GM23338 (cell line): Measurements from ENCODE around the gene NPAS2. TPM values are rescaled to one million over a fixed set of nuclear protein-coding genes. Genes with fewer than 3 reads are reported as not detected.

ENCODE experiments used
- ATAC-seq: fragments of 200-7000 bp; cut with Tn5 transposase; 3 replicates; pipeline ENCODE4 v1.9.1; 2020
- DNase-seq: peaks from one replicate; pipeline ENCODE4 v3.0.0-alpha.2; 2015; ENCODE audit warnings: low spot score
- H2AFZ ChIP-seq: fragments of 200-600 bp; sonication (generic); 2 replicates; pipeline ENCODE4 v1.8.0; 2016; ENCODE audit warnings: antibody characterized with exemption, mild to moderate bottlenecking, moderate library complexity
- H3F3A ChIP-seq: fragments of 200-600 bp; sonication (generic); replicated peaks from 2 replicates; pipeline ENCODE4 v1.8.0; 2017; ENCODE audit warnings: antibody characterized with exemption, mixed run types, low read depth
- H3K27ac ChIP-seq: fragments of 200-600 bp; sonication (generic); 2 replicates; pipeline ENCODE4 v1.6.1; 2016; ENCODE audit warnings: low read depth
- H3K27me3 ChIP-seq: fragments of 200-600 bp; sonication (generic); 2 replicates; pipeline ENCODE4 v1.8.0; 2016; ENCODE audit warnings: mild to moderate bottlenecking, mixed run types, moderate library complexity; ENCODE audit not compliant: insufficient read depth
- H3K36me3 ChIP-seq: fragments of 200-600 bp; sonication (generic); 2 replicates; pipeline ENCODE4 v1.8.0; 2016; ENCODE audit warnings: mild to moderate bottlenecking; ENCODE audit not compliant: insufficient read depth
- H3K4me1 ChIP-seq: fragments of 200-600 bp; sonication (generic); 2 replicates; pipeline ENCODE4 v1.8.0; 2016; ENCODE audit warnings: mild to moderate bottlenecking, moderate library complexity; ENCODE audit not compliant: insufficient read depth
- H3K4me2 ChIP-seq: fragments of 200-600 bp; sonication (generic); 2 replicates; pipeline ENCODE4 v1.7.1; 2017; ENCODE audit warnings: mixed run types
- H3K4me3 ChIP-seq: fragments of 200-600 bp; sonication (generic); 2 replicates; pipeline ENCODE4 v1.6.1; 2016; ENCODE audit warnings: mixed run types
- H3K79me2 ChIP-seq: fragments of 200-600 bp; sonication (generic); replicated peaks from 2 replicates; pipeline ENCODE4 v1.8.0; 2017; ENCODE audit warnings: mild to moderate bottlenecking; ENCODE audit not compliant: insufficient read depth
- H3K9me2 ChIP-seq: fragments of 200-600 bp; sonication (generic); 2 replicates; pipeline ENCODE4 v1.8.0; 2017; ENCODE audit not compliant: insufficient read depth
- H4K20me1 ChIP-seq: fragments of 200-600 bp; sonication (generic); replicated peaks from 2 replicates; pipeline ENCODE4 v1.8.0; 2017; ENCODE audit warnings: mild to moderate bottlenecking; ENCODE audit not compliant: insufficient read depth
- H3K27ac Mint-ChIP-seq: 2 replicates; pipeline ENCODE4 v1.8.0; 2020; ENCODE audit warnings: inconsistent platforms, mild to moderate bottlenecking, moderate library complexity, mixed read lengths
- H3K27me3 Mint-ChIP-seq: 3 replicates; pipeline ENCODE4 v1.8.0; 2022; ENCODE audit warnings: low read depth, mild to moderate bottlenecking, moderate library complexity, mixed read lengths, inconsistent platforms; ENCODE audit not compliant: insufficient read depth, poor library complexity
- H3K36me3 Mint-ChIP-seq: 3 replicates; pipeline ENCODE4 v1.8.0; 2021; ENCODE audit warnings: low read depth, mild to moderate bottlenecking, inconsistent platforms, moderate library complexity, mixed read lengths
- H3K4me1 Mint-ChIP-seq: 3 replicates; pipeline ENCODE4 v1.8.0; 2020; ENCODE audit warnings: mild to moderate bottlenecking, inconsistent platforms, mixed read lengths
- H3K4me3 Mint-ChIP-seq: 3 replicates; pipeline ENCODE4 v1.8.0; 2021; ENCODE audit warnings: moderate library complexity, mild to moderate bottlenecking, inconsistent platforms, mixed read lengths
- H3K9me3 Mint-ChIP-seq: 3 replicates; pipeline ENCODE4 v1.8.0; 2020; ENCODE audit warnings: moderate library complexity, mild to moderate bottlenecking, inconsistent platforms, mixed read lengths
- CREB1 ChIP-seq: fragments of 250-450 bp; sonication (Bioruptor Pico); IDR thresholded peaks from 2 replicates; pipeline ENCODE4 v1.5.0; 2020; ENCODE audit warnings: low read depth, mild to moderate bottlenecking, moderate library complexity
- EZH2 ChIP-seq: fragments of 200-600 bp; sonication (generic); IDR thresholded peaks from one replicate; pipeline ENCODE4 v1.8.0; 2017; ENCODE audit warnings: antibody characterized with exemption, mild to moderate bottlenecking, low read depth; ENCODE audit not compliant: unreplicated experiment
- EZH2phosphoT487 ChIP-seq: fragments of 200-600 bp; sonication (generic); IDR thresholded peaks from one replicate; pipeline ENCODE4 v1.8.1; 2018; ENCODE audit warnings: antibody characterized with exemption; ENCODE audit not compliant: unreplicated experiment
- JUNB ChIP-seq: IDR thresholded peaks from one replicate; pipeline ENCODE4 v1.6.1; 2016; ENCODE audit warnings: antibody characterized with exemption; ENCODE audit not compliant: unreplicated experiment
- POLR2AphosphoS5 ChIP-seq: IDR thresholded peaks from 2 replicates; pipeline ENCODE4 v1.6.1; 2016; ENCODE audit warnings: antibody characterized with exemption, low read depth
- STAT1 ChIP-seq: IDR thresholded peaks from one replicate; pipeline ENCODE4 v1.6.1; 2016; ENCODE audit warnings: antibody characterized with exemption; ENCODE audit not compliant: unreplicated experiment
- ZNF114 ChIP-seq: fragments of 250-450 bp; sonication (Bioruptor Pico); IDR thresholded peaks from 2 replicates; pipeline ENCODE4 v1.5.0; 2020; ENCODE audit warnings: mild to moderate bottlenecking, moderate library complexity
- ZNF331 ChIP-seq: fragments of 250-450 bp; sonication (Bioruptor Pico); IDR thresholded peaks from 2 replicates; pipeline ENCODE4 v1.5.0; 2020; ENCODE audit warnings: low read depth, mild to moderate bottlenecking, moderate library complexity
- polyA plus RNA-seq: library from polyadenylated mRNA; unstranded; fragments of >200 nt; fragmentation: Nextera tagmentation; extraction: Ambion mirVana; gene quantifications from 2 replicates; pipeline ENCODE4 v1.2.1, GENCODE V29; 2016
- total RNA-seq: library from RNA; depleted of rRNA; stranded (reverse); fragments of >200 nt; shearing (Covaris generic); gene quantifications from 2 replicates; pipeline ENCODE4 v1.2.3, GENCODE V29; 2014
- TF ChIP-seq, protein P1 (sequence below): fragments of 250-450 bp; sonication (Bioruptor Pico); IDR thresholded peaks from 2 replicates; pipeline ENCODE4 v1.5.0; 2020; ENCODE audit warnings: mild to moderate bottlenecking, moderate library complexity
- TF ChIP-seq, protein P2 (sequence below), 2 experiments: fragments of 200-600 bp in 1 of 2; sonication (generic) in 1 of 2; conservative IDR thresholded peaks; 2 replicates each; pipeline versions ENCODE4 v1.5.1 to v1.6.1; 2016 to 2017; ENCODE audit warnings: antibody characterized with exemption in 2 of 2, low read depth in 2 of 2, mild to moderate bottlenecking in 2 of 2, moderate library complexity in 1 of 2
- TF ChIP-seq, protein P3 (sequence below): IDR thresholded peaks from one replicate; pipeline ENCODE4 v1.6.1; 2018; ENCODE audit warnings: antibody characterized with exemption; ENCODE audit not compliant: unreplicated experiment

Gene NPAS2
- total and polyA plus RNA-seq, 2 experiments from 2014 or later, result 0.56 to 1.1 TPM

DNA sequence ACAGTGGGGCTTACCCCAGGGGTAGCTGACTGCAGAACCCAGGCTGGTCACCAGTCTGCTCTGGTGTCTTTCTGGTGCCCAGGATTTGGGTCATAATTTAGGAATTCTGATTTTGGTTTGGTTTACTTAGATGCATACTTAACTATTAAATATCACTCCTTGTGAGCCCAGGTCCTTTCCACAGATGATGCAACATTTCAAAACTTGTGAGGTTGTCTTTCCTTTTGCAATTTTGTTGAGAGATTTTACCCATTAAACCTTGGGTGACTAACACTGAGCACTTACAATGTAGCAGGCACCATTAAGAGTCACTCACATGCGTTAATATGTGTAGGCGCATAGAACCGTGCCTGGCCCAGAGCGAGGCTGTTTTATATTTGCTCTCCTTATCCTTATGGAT, 120.3 kb downstream of the NPAS2 start (continued):
- no peak for TF ChIP-seq POLR2AphosphoS5
- TF ChIP-seq ZNF331 (CRISPR knock-in tag), result no peak

DNA sequence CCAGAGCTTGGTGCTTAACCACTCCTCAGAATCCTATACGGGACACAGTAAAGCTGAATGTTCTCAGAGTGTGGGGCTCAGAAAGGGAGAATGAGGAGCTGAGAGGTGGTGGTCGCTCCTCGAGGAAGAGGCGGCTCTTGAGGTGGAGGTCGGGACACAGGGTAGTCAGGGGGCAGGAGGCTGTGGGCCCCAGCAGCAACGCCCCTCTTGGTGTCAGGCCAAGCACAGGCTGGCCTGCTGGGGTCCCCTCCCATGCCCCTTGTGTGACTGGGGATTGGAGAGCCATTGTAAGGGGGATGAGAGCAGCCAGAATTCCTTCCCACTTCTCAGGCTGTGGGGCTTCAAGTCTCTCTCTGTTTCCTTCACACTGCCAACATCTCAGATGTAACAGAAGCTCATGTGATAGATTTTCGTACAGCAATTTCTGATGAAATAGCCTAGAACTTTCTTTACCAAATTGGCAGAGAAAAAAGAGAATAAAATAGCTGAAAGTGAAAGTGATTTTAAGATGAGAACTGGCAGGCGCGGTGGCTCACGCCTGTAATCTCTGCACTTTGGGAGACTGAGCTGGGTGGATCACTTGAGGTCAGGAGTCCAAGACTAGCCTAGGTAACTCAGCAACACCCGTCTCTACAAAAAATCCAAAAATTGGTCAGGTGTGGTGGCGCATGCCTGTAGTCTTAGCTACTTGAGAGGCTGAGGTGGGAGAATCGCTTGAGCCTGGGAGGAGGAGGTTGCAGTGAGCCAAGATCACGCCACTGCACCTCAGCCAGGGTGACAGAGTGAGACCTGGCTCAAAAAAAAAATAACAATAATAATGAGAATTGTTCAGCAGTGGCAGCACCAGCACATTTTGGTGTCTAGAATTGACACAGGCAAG, 121.1 kb downstream of the NPAS2 start:
- Histone ChIP-seq H3K9me2 (no peaks in the 10 kb centered on the region), H3K27ac (no peak overlapping the region), H3K79me2 (no peaks in the 10 kb centered on the region), H4K20me1 (no peaks in the 10 kb centered on the region; the same call in 1 of the 2 replicates), H3K4me3 (no peak overlapping the region), H3K27me3 (no peaks in the 10 kb centered on the region), H3K4me2 (no peak overlapping the region), H3F3A (no peaks in the 10 kb centered on the region), H3K4me1 (no peaks in the 10 kb centered on the region), H3K36me3 (no peaks in the 10 kb centered on the region), H2AFZ (no peak overlapping the region)
- no peaks in the 10 kb centered on the region; the same call in 2 of the 3 replicates for H3K4me1 Mint-ChIP-seq
- H3K27ac Mint-ChIP-seq, result 0 out of 2 replicates have a peak overlapping the region, but pooled peaks have one; percentile 39
- no peaks in the 10 kb centered on the region for H3K9me3 Mint-ChIP-seq
- H3K4me3 Mint-ChIP-seq, result no peak overlapping the region
- H3K36me3 Mint-ChIP-seq, result no peaks in the 10 kb centered on the region; the same call in 2 of the 3 replicates
- H3K27me3 Mint-ChIP-seq, result peaks cover 4% of the 10 kb centered on the region
- ATAC-seq, result no peak
- no peak for DNase-seq
- TF ChIP-seq, protein P1, sequence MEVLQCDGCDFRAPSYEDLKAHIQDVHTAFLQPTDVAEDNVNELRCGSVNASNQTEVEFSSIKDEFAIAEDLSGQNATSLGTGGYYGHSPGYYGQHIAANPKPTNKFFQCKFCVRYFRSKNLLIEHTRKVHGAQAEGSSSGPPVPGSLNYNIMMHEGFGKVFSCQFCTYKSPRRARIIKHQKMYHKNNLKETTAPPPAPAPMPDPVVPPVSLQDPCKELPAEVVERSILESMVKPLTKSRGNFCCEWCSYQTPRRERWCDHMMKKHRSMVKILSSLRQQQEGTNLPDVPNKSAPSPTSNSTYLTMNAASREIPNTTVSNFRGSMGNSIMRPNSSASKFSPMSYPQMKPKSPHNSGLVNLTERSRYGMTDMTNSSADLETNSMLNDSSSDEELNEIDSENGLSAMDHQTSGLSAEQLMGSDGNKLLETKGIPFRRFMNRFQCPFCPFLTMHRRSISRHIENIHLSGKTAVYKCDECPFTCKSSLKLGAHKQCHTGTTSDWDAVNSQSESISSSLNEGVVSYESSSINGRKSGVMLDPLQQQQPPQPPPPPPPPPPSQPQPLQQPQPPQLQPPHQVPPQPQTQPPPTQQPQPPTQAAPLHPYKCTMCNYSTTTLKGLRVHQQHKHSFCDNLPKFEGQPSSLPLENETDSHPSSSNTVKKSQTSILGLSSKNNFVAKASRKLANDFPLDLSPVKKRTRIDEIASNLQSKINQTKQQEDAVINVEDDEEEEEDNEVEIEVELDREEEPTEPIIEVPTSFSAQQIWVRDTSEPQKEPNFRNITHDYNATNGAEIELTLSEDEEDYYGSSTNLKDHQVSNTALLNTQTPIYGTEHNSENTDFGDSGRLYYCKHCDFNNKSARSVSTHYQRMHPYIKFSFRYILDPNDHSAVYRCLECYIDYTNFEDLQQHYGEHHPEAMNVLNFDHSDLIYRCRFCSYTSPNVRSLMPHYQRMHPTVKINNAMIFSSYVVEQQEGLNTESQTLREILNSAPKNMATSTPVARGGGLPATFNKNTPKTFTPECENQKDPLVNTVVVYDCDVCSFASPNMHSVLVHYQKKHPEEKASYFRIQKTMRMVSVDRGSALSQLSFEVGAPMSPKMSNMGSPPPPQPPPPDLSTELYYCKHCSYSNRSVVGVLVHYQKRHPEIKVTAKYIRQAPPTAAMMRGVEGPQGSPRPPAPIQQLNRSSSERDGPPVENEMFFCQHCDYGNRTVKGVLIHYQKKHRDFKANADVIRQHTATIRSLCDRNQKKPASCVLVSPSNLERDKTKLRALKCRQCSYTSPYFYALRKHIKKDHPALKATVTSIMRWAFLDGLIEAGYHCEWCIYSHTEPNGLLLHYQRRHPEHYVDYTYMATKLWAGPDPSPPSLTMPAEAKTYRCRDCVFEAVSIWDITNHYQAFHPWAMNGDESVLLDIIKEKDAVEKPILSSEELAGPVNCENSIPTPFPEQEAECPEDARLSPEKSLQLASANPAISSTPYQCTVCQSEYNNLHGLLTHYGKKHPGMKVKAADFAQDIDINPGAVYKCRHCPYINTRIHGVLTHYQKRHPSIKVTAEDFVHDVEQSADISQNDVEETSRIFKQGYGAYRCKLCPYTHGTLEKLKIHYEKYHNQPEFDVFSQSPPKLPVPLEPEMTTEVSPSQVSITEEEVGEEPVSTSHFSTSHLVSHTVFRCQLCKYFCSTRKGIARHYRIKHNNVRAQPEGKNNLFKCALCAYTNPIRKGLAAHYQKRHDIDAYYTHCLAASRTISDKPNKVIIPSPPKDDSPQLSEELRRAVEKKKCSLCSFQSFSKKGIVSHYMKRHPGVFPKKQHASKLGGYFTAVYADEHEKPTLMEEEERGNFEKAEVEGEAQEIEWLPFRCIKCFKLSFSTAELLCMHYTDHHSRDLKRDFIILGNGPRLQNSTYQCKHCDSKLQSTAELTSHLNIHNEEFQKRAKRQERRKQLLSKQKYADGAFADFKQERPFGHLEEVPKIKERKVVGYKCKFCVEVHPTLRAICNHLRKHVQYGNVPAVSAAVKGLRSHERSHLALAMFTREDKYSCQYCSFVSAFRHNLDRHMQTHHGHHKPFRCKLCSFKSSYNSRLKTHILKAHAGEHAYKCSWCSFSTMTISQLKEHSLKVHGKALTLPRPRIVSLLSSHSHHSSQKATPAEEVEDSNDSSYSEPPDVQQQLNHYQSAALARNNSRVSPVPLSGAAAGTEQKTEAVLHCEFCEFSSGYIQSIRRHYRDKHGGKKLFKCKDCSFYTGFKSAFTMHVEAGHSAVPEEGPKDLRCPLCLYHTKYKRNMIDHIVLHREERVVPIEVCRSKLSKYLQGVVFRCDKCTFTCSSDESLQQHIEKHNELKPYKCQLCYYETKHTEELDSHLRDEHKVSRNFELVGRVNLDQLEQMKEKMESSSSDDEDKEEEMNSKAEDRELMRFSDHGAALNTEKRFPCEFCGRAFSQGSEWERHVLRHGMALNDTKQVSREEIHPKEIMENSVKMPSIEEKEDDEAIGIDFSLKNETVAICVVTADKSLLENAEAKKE (CRISPR knock-in tag), result no peak
- TF ChIP-seq, protein P2, sequence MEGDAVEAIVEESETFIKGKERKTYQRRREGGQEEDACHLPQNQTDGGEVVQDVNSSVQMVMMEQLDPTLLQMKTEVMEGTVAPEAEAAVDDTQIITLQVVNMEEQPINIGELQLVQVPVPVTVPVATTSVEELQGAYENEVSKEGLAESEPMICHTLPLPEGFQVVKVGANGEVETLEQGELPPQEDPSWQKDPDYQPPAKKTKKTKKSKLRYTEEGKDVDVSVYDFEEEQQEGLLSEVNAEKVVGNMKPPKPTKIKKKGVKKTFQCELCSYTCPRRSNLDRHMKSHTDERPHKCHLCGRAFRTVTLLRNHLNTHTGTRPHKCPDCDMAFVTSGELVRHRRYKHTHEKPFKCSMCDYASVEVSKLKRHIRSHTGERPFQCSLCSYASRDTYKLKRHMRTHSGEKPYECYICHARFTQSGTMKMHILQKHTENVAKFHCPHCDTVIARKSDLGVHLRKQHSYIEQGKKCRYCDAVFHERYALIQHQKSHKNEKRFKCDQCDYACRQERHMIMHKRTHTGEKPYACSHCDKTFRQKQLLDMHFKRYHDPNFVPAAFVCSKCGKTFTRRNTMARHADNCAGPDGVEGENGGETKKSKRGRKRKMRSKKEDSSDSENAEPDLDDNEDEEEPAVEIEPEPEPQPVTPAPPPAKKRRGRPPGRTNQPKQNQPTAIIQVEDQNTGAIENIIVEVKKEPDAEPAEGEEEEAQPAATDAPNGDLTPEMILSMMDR (conservative IDR thresholded peaks at IDR 0.05; ENCODE audit: low read depth in 2 of 2), result no peak
- TF ChIP-seq POLR2AphosphoS5 (no peak), CREB1 (CRISPR knock-in tag) (no peak), STAT1 (no peak), JUNB (no peak), EZH2 (no peak), EZH2phosphoT487 (no peak), ZNF114 (CRISPR knock-in tag) (no peak)
- TF ChIP-seq, protein P3, sequence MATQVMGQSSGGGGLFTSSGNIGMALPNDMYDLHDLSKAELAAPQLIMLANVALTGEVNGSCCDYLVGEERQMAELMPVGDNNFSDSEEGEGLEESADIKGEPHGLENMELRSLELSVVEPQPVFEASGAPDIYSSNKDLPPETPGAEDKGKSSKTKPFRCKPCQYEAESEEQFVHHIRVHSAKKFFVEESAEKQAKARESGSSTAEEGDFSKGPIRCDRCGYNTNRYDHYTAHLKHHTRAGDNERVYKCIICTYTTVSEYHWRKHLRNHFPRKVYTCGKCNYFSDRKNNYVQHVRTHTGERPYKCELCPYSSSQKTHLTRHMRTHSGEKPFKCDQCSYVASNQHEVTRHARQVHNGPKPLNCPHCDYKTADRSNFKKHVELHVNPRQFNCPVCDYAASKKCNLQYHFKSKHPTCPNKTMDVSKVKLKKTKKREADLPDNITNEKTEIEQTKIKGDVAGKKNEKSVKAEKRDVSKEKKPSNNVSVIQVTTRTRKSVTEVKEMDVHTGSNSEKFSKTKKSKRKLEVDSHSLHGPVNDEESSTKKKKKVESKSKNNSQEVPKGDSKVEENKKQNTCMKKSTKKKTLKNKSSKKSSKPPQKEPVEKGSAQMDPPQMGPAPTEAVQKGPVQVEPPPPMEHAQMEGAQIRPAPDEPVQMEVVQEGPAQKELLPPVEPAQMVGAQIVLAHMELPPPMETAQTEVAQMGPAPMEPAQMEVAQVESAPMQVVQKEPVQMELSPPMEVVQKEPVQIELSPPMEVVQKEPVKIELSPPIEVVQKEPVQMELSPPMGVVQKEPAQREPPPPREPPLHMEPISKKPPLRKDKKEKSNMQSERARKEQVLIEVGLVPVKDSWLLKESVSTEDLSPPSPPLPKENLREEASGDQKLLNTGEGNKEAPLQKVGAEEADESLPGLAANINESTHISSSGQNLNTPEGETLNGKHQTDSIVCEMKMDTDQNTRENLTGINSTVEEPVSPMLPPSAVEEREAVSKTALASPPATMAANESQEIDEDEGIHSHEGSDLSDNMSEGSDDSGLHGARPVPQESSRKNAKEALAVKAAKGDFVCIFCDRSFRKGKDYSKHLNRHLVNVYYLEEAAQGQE, result no peak
